Endothelial cell of umbilical vein (primary cell): Measurements from ENCODE around the gene PPP1R13B. TPM values are rescaled to one million over a fixed set of nuclear protein-coding genes. Genes with fewer than 3 reads are reported as not detected.

Source experiments
- BruUV-seq: library from RNA; stranded (reverse); fragments of 400-500 nt; replicated peaks from 2 replicates; lab custom pipeline; 2021; lab: Mats Ljungman, UMichigan
- CTCF ChIA-PET: fragments of 300-600, 350-600 bp; sonication (Branson Sonifier 250); formaldehyde crosslinking; loops from one replicate; lab custom pipeline; 2021; ENCODE audit warnings: antibody characterized with exemption, inconsistent platforms; lab: Charles Lee
- POLR2A ChIA-PET: fragments of 300-600, 350-600 bp; sonication (Branson Sonifier 250); formaldehyde crosslinking; loops from one replicate; lab custom pipeline; 2021; ENCODE audit warnings: antibody characterized with exemption, inconsistent platforms; lab: Charles Lee
- DNase-seq: peaks from one replicate; pipeline ENCODE4 v3.0.0-alpha.2; 2011; ENCODE audit warnings: low read depth, low spot score
- FAIRE-seq: peaks from 2 replicates; lab custom pipeline; 2011; peaks lifted over from hg19 to GRCh38; lab: Jason Lieb, UNC
- H2AFZ ChIP-seq: 2 replicates; pipeline ENCODE4 v1.6.0; 2012; ENCODE audit warnings: low read depth, low read length, control low read depth, inconsistent platforms
- H3K27ac ChIP-seq: 2 replicates; pipeline ENCODE4 v1.5.1; 2011; ENCODE audit warnings: low read depth, mild to moderate bottlenecking, control low read depth, low read length, moderate library complexity; ENCODE audit not compliant: insufficient read depth
- H3K27me3 ChIP-seq, 2 experiments: 2 replicates each; pipeline versions ENCODE4 v1.6.0 to v1.6.1; 2011; ENCODE audit warnings: low read length in 2 of 2, mixed read lengths in 1 of 2; ENCODE audit not compliant: control insufficient read depth in 2 of 2, insufficient read depth in 2 of 2
- H3K36me3 ChIP-seq, 2 experiments: 2 replicates in 1 of 2; 3 replicates in 1 of 2; pipeline ENCODE4 v1.5.1; 2011; ENCODE audit warnings: low read length in 2 of 2, mild to moderate bottlenecking in 1 of 2, moderate library complexity in 1 of 2; ENCODE audit not compliant: control insufficient read depth in 2 of 2, insufficient read depth in 2 of 2; ENCODE audit errors: extremely low read depth in 1 of 2
- H3K4me1 ChIP-seq: 3 replicates; pipeline ENCODE4 v1.5.1; 2011; ENCODE audit warnings: mild to moderate bottlenecking, low read length; ENCODE audit not compliant: control insufficient read depth, insufficient read depth; ENCODE audit errors: extremely low read depth
- H3K4me2 ChIP-seq: 2 replicates; pipeline ENCODE4 v1.6.1; 2011; ENCODE audit warnings: low read length, control low read depth, mixed read lengths; ENCODE audit not compliant: insufficient read depth
- H3K4me3 ChIP-seq, 3 experiments: fragments of 200-600 bp in 1 of 3; sonication (generic), shearing (Covaris generic) in 1 of 3; replicated peaks in 1 of 3; 2 replicates each; pipeline ENCODE4 v1.5.1; 2011 to 2016; ENCODE audit warnings: control low read depth in 3 of 3, low read length in 3 of 3, mild to moderate bottlenecking in 2 of 3, inconsistent platforms in 1 of 3, low read depth in 1 of 3, moderate library complexity in 1 of 3; ENCODE audit not compliant: insufficient read depth in 1 of 3
- H3K79me2 ChIP-seq: 2 replicates; pipeline ENCODE4 v1.6.0; 2012; ENCODE audit warnings: low read length, inconsistent platforms; ENCODE audit not compliant: control insufficient read depth, insufficient read depth
- H3K9ac ChIP-seq: replicated peaks from 2 replicates; pipeline ENCODE3; 2011; ENCODE audit warnings: low read length, control low read depth; ENCODE audit not compliant: insufficient read depth; ENCODE audit errors: extremely low read depth
- H3K9me1 ChIP-seq: replicated peaks from 3 replicates; pipeline ENCODE4 v1.6.0; 2011; ENCODE audit warnings: mild to moderate bottlenecking, low read length; ENCODE audit not compliant: control insufficient read depth, insufficient read depth; ENCODE audit errors: extremely low read depth
- H3K9me3 ChIP-seq: replicated peaks from 2 replicates; pipeline ENCODE4 v1.5.1; 2012; ENCODE audit warnings: low read length, inconsistent platforms; ENCODE audit not compliant: control insufficient read depth, insufficient read depth
- H4K20me1 ChIP-seq: replicated peaks from 2 replicates; pipeline ENCODE3; 2011; ENCODE audit warnings: mild to moderate bottlenecking, low read length; ENCODE audit not compliant: control insufficient read depth, insufficient read depth; ENCODE audit errors: extremely low read depth
- CTCF ChIP-seq, 2 donors: IDR thresholded peaks; 1 replicate in 1 of 2; 2 replicates in 1 of 2; pipeline ENCODE4 v1.5.1; 2011; ENCODE audit warnings: low read length in 2 of 2, mild to moderate bottlenecking in 2 of 2, moderate library complexity in 2 of 2, control low read depth in 1 of 2, inconsistent platforms in 1 of 2, low read depth in 1 of 2; ENCODE audit not compliant: insufficient read depth in 1 of 2; ENCODE audit errors: extremely low read depth in 1 of 2
- EZH2 ChIP-seq: IDR thresholded peaks from 2 replicates; pipeline ENCODE4 v1.6.1; 2012; ENCODE audit warnings: borderline replicate concordance, low read depth, mild to moderate bottlenecking, moderate library complexity, low read length, inconsistent platforms; ENCODE audit not compliant: severe bottlenecking
- FOS ChIP-seq: IDR thresholded peaks from 2 replicates; pipeline ENCODE4 v1.6.1; 2011; ENCODE audit warnings: mild to moderate bottlenecking, low read length, moderate library complexity, borderline replicate concordance; ENCODE audit not compliant: insufficient read depth
- GATA2 ChIP-seq: IDR thresholded peaks from 2 replicates; pipeline ENCODE4 v1.7.0; 2011; ENCODE audit warnings: low read depth, mild to moderate bottlenecking, moderate library complexity, mixed read lengths, low read length; ENCODE audit not compliant: insufficient read length, insufficient read depth
- MAX ChIP-seq: IDR thresholded peaks from 2 replicates; pipeline ENCODE4 v1.6.1; 2011; ENCODE audit not compliant: insufficient read depth, insufficient read length
- MYC ChIP-seq: IDR thresholded peaks from one replicate; pipeline ENCODE4 v1.6.1; 2011; ENCODE audit warnings: mild to moderate bottlenecking, low read depth, low read length
- POLR2A ChIP-seq: IDR thresholded peaks from 2 replicates; pipeline ENCODE4 v1.6.1; 2012; ENCODE audit warnings: low read depth, mild to moderate bottlenecking, control low read depth, low read length
- dilution Hi-C: fragments of 300-500 bp; cut with MboI; formaldehyde crosslinking; loops from one replicate; pipeline ENCODE4 v1.15.0; 2019; ENCODE audit warnings: low sequenced_read_pairs; ENCODE audit not compliant: extremely low pct_ligation_motif_present
- intact Hi-C: fragments of 100-400 bp; cut with micrococcal nuclease; formaldehyde crosslinking; loops from one replicate; pipeline ENCODE4 v1.10.0; 2022
- polyA plus RNA-seq, 4 experiments: library from polyadenylated mRNA; depleted of rRNA in 3 of 4; stranded (reverse) in 3 of 4; unstranded in 1 of 4; fragments of >200 nt; gene quantifications; 2 replicates each; pipeline versions ENCODE4 v1.2.1 to v1.2.3, GENCODE V29; 2011 to 2012; ENCODE audit warnings: missing spikeins in 1 of 4
- total RNA-seq: library from RNA; stranded (reverse); gene quantifications from 2 replicates; pipeline ENCODE4 v1.2.3, GENCODE V29; 2021

Gene PPP1R13B
- total and polyA plus RNA-seq, 2 donors (not counting 3 experiments of a cell fraction or from before 2014, with no cell fraction given), result 10.0 to 30.0 TPM

GRCh38 chr14:103834956-103835355 is 12.4 kb downstream of the PPP1R13B start:
- CTCF ChIA-PET, result no interaction called here
- POLR2A ChIA-PET, result no interaction called here
- dilution Hi-C loops, result no loop called here

GRCh38 chr14:103833711-103834110 is 13.7 kb downstream of the PPP1R13B start:
- CTCF ChIA-PET, result interaction anchor here (1.0 kb wide), 1 partner anchor 8 kb away, joined by 3 read pairs; no protein-coding TSS in a partner anchor
- no peak for FAIRE-seq

More at GRCh38 chr14:103834956-103835355, 12.4 kb downstream of the PPP1R13B start:
- Histone ChIP-seq H3K9me1 (no peaks in the 10 kb centered on the region), H3K4me1 (peaks cover 9% of the 10 kb centered on the region), H3K79me2 (peaks cover 30% of the 10 kb centered on the region), H4K20me1 (peaks cover 5% of the 10 kb centered on the region), H3K27me3 (no peaks in the 10 kb centered on the region), H3K4me3 (no peak overlapping the region), H3K9me3 (no peaks in the 10 kb centered on the region), H3K36me3 (no peaks in the 10 kb centered on the region), H3K4me2 (no peak overlapping the region), H3K9ac (no peak overlapping the region), H3K27ac (no peak overlapping the region), H2AFZ (no peak overlapping the region)
- no peak for FAIRE-seq
- TF ChIP-seq GATA2 (no peak), MAX (no peak), EZH2 (no peak), POLR2A (no peak)
- intact Hi-C loops, result no loop called here
- no TSS peak for BruUV-seq
- no peak for DNase-seq

More at GRCh38 chr14:103833711-103834110, 13.7 kb downstream of the PPP1R13B start:
- Histone ChIP-seq H3K9ac (no peak overlapping the region), H3K36me3 (no peaks in the 10 kb centered on the region), H2AFZ (no peak overlapping the region), H3K79me2 (peaks cover 26% of the 10 kb centered on the region), H3K27ac (no peak overlapping the region), H4K20me1 (peaks cover 3% of the 10 kb centered on the region), H3K9me3 (no peaks in the 10 kb centered on the region), H3K4me1 (peaks cover 9% of the 10 kb centered on the region), H3K4me2 (no peak overlapping the region), H3K4me3 (no peak overlapping the region), H3K9me1 (no peaks in the 10 kb centered on the region), H3K27me3 (no peaks in the 10 kb centered on the region)
- no peak for DNase-seq
- POLR2A ChIA-PET, result no interaction called here
- BruUV-seq, result no TSS peak
- dilution Hi-C loops, result no loop called here
- intact Hi-C loops, result no loop called here
- TF ChIP-seq MAX (no peak), FOS (no peak), CTCF (IDR thresholded peaks at IDR 0.05; ENCODE audit: extremely low read depth in 1 of 2, insufficient read depth in 1 of 2, low read depth in 1 of 2, low read length in 2 of 2) (no peak), MYC (no peak)
